ENCODE data around the gene BAG3.
A peak's percentile ranks its signal among the peaks of the same experiment; 100 is the strongest.

Gene BAG3

GRCh38 chr10:119621078-119621384, 30.1 kb upstream of the BAG3 start (continued):
- TF ChIP-seq ZNF518A (tag by site-specific recombination; conservative IDR thresholded peaks at IDR 0.05; ENCODE audit: low read depth), result no peak
- no peak for TF ChIP-seq ZNF677 (tag by site-specific recombination; IDR thresholded peaks at IDR 0.05)
- TF ChIP-seq ZBTB6 (tag by site-specific recombination; IDR thresholded peaks at IDR 0.05), result no peak
- no peak for TF ChIP-seq ZNF2 (tag by site-specific recombination; IDR thresholded peaks at IDR 0.05)

DNA sequence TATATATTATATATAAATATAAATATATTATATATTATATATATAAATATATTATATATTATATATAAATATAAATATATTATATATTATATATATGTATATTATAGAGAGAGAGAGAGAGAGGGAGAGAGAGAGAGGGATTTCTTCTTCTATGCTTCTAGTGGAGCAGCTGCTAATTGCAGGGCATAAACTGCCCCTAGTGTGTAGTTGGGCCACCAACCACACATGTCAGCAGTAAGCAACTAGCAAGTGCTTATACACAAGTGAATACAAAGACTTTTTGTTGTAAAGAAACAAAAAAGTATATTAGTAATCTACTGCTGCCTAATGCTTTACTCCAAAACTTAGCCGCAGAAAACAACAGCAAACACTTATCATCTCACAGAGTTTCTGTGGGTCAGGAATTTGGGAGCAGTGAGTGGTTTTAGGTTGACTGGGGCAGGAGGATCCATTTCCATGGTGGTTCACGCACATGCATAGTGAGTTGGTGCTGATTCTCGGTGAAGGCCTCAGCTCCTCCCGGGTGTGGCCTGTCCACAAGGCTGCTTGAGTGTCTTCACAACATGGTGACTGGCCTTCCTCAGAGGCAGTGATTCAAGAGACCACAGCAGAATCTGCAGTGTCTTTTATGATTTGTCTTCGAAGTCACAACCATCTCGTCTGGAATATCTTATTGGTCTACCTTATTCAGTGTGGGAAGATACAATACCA, 25.5 kb upstream of the BAG3 start:
- POLR2A ChIA-PET, result no interaction called here

DNA sequence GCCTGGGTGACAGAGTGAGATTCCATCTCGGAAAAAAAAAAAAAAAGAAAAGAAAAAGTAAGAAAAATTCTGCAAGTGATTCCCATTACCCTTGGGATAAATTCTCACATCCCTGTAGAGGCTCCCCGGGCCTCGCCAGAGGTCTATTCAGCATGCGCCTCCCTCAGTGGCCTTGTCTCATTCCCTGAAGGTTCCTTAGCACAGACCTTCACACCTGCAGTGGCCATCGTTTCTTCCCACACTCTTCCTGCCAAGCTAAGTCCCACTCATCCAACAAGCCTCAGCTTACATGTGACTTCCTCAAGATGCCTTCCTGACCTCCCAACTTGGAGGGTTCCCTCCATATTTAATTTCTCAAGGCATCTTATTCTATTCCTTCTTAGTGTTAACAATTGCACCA, 20.9 kb upstream of the BAG3 start:
- Histone ChIP-seq H3K9me3 (ENCODE audit: control insufficient read depth, insufficient read depth, low read depth, low read length) (no peaks in the 10 kb centered on the region), H3K4me3 (ENCODE audit: low read depth, low read length) (no peak overlapping the region), H3K27ac (ENCODE audit: extremely low read depth, low read depth, low read length) (no peak overlapping the region), H3K36me3 (ENCODE audit: control insufficient read depth in 2 of 2, insufficient read depth in 1 of 2, low read length in 2 of 2) (no peaks in the 10 kb centered on the region), H3K4me1 (ENCODE audit: control insufficient read depth, insufficient read depth, low read length) (no peaks in the 10 kb centered on the region)
- CTCF ChIA-PET, result interaction anchor here (0.6 kb wide), 1 partner anchor 22 kb away, joined by 3 read pairs; no protein-coding TSS in a partner anchor
- TF ChIP-seq, protein P1, sequence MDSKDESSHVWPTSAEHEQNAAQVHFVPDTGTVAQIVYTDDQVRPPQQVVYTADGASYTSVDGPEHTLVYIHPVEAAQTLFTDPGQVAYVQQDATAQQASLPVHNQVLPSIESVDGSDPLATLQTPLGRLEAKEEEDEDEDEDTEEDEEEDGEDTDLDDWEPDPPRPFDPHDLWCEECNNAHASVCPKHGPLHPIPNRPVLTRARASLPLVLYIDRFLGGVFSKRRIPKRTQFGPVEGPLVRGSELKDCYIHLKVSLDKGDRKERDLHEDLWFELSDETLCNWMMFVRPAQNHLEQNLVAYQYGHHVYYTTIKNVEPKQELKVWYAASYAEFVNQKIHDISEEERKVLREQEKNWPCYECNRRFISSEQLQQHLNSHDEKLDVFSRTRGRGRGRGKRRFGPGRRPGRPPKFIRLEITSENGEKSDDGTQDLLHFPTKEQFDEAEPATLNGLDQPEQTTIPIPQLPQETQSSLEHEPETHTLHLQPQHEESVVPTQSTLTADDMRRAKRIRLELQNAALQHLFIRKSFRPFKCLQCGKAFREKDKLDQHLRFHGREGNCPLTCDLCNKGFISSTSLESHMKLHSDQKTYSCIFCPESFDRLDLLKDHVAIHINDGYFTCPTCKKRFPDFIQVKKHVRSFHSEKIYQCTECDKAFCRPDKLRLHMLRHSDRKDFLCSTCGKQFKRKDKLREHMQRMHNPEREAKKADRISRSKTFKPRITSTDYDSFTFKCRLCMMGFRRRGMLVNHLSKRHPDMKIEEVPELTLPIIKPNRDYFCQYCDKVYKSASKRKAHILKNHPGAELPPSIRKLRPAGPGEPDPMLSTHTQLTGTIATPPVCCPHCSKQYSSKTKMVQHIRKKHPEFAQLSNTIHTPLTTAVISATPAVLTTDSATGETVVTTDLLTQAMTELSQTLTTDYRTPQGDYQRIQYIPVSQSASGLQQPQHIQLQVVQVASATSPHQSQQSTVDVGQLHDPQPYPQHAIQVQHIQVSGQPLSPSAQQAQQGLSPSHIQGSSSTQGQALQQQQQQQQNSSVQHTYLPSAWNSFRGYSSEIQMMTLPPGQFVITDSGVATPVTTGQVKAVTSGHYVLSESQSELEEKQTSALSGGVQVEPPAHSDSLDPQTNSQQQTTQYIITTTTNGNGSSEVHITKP (tag by site-specific recombination; IDR thresholded peaks at IDR 0.05), result 0 out of 2 replicates have a peak, but pooled peaks have one; percentile 28
- TF ChIP-seq MZF1 (tag by site-specific recombination; IDR thresholded peaks at IDR 0.05; ENCODE audit: borderline replicate concordance), result no peak
- POLR2A ChIA-PET, result no interaction called here

More for the DNA sequence above, 25.5 kb upstream of the BAG3 start:
- Histone ChIP-seq H3K9me3 (ENCODE audit: control insufficient read depth, insufficient read depth, low read depth, low read length) (no peaks in the 10 kb centered on the region), H3K4me1 (ENCODE audit: control insufficient read depth, insufficient read depth, low read length) (no peaks in the 10 kb centered on the region), H3K36me3 (ENCODE audit: control insufficient read depth in 2 of 2, insufficient read depth in 1 of 2, low read length in 2 of 2) (no peaks in the 10 kb centered on the region), H3K4me3 (ENCODE audit: low read depth, low read length) (no peak overlapping the region), H3K27ac (ENCODE audit: extremely low read depth, low read depth, low read length) (no peak overlapping the region)
- CTCF ChIA-PET, result interaction anchor here (1.0 kb wide), 1 partner anchor 17 kb away, joined by 3 read pairs; no protein-coding TSS in a partner anchor
- TF ChIP-seq ZNF596 (tag by site-specific recombination; IDR thresholded peaks at IDR 0.05) (peak; percentile 45; the same call in 1 of the 2 replicates), ZNF830 (tag by site-specific recombination; IDR thresholded peaks at IDR 0.05; ENCODE audit: low read depth) (no peak)

Data from HEK293 (cell line).